Measurements from ENCODE around the gene MX1. TPM values are rescaled to one million over a fixed set of nuclear protein-coding genes. Genes with fewer than 3 reads are reported as not detected.

MX1 gene
- total and polyA plus RNA-seq, 2 of the 13 experiments (the other 11 are each of a cell fraction or from before 2014, with no cell fraction given), result 2.6 to 5.8 TPM

- WGBS (ENCODE audit: low lambda C conversion rate), result 96% methylated on average over 14 of the region's 14 CpGs
- no TSS peak for BruUV-seq (replicated peaks)
- Histone ChIP-seq H3K9me3 (ENCODE audit: low read length) (no peaks in the 10 kb centered on the region), H3K9ac (ENCODE audit: insufficient read depth, low read depth, low read length) (no peak overlapping the region), H3K27me3 (ENCODE audit: control insufficient read depth in 1 of 2, insufficient read depth in 2 of 2, low read length in 2 of 2) (no peaks in the 10 kb centered on the region), H3K4me2 (ENCODE audit: low read depth, low read length) (no peak overlapping the region), H2AFZ (ENCODE audit: low read length) (no peak overlapping the region), H3K36me3 (replicated peaks in 1 of 2; ENCODE audit: control insufficient read depth in 1 of 2, insufficient read depth in 2 of 2, low read length in 2 of 2) (peaks cover 4 to 5% of the 10 kb centered on the region in 2 experiments; a peak in 2 of 5 replicates), H3K79me2 (ENCODE audit: insufficient read depth, low read length) (no peaks in the 10 kb centered on the region), H4K20me1 (ENCODE audit: insufficient read depth, low read length) (no peaks in the 10 kb centered on the region), H3K4me3 (replicated peaks in 1 of 3; ENCODE audit: insufficient read depth in 1 of 3, low read depth in 2 of 3, low read length in 3 of 3) (no peak overlapping the region), H3K4me1 (ENCODE audit: insufficient read depth, low read length) (no peaks in the 10 kb centered on the region), H3K27ac (ENCODE audit: extremely low read length, insufficient read depth, low read length) (no peak overlapping the region)
- intact Hi-C loops (cut with micrococcal nuclease; ENCODE audit: unreplicated experiment), result no loop called here
- DNase-seq (ENCODE audit: low spot score), result no peak
- CTCF ChIA-PET (ENCODE audit: low intra/inter-chr PET ratio, low total read pairs), result no interaction called here
- in situ Hi-C loops (cut with HindIII; ENCODE audit: extremely low pct_ligation_motif_present, low pct_unique_long_range_greater_than_20kb), result no loop called here
- POLR2A ChIA-PET, result no interaction called here
- FAIRE-seq, result no peak
- no peak for ATAC-seq
- TF ChIP-seq ESRRA (CRISPR knock-in tag; IDR thresholded peaks at IDR 0.05; ENCODE audit: low read depth), result no peak
- TF ChIP-seq ZNF598 (CRISPR knock-in tag; IDR thresholded peaks at IDR 0.05; ENCODE audit: borderline replicate concordance), result no peak
- no peak for TF ChIP-seq ZNF776 (CRISPR knock-in tag; IDR thresholded peaks at IDR 0.05)
- no peak for TF ChIP-seq ZNF318 (CRISPR knock-in tag; IDR thresholded peaks at IDR 0.05)
- TF ChIP-seq SP4 (CRISPR knock-in tag; IDR thresholded peaks at IDR 0.05), result no peak
- TF ChIP-seq NR2F1 (CRISPR knock-in tag; IDR thresholded peaks at IDR 0.05), result no peak
- no peak for TF ChIP-seq USF2 (IDR thresholded peaks at IDR 0.05; ENCODE audit: low read depth, low read length)
- TF ChIP-seq USF2 (CRISPR knock-in tag; IDR thresholded peaks at IDR 0.05; ENCODE audit: borderline replicate concordance), result no peak
- no peak for TF ChIP-seq ZNF253 (CRISPR knock-in tag; IDR thresholded peaks at IDR 0.05; ENCODE audit: borderline replicate concordance)
- TF ChIP-seq, protein P1, sequence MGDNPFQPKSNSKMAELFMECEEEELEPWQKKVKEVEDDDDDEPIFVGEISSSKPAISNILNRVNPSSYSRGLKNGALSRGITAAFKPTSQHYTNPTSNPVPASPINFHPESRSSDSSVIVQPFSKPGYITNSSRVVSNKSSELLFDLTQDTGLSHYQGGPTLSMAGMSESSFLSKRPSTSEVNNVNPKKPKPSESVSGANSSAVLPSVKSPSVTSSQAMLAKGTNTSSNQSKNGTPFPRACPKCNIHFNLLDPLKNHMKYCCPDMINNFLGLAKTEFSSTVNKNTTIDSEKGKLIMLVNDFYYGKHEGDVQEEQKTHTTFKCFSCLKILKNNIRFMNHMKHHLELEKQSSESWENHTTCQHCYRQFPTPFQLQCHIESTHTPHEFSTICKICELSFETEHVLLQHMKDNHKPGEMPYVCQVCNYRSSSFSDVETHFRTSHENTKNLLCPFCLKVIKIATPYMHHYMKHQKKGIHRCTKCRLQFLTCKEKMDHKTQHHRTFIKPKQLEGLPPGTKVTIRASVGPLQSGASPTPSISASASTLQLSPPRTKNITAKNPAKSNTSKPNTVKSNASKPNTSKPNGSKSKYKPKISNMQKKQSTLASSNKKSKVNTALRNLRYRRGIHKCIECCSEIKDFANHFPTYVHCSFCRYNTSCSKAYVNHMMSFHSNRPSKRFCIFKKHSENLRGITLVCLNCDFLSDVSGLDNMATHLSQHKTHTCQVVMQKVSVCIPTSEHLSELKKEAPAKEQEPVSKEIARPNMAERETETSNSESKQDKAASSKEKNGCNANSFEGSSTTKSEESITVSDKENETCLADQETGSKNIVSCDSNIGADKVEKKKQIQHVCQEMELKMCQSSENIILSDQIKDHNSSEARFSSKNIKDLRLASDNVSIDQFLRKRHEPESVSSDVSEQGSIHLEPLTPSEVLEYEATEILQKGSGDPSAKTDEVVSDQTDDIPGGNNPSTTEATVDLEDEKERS (CRISPR knock-in tag; IDR thresholded peaks at IDR 0.05), result no peak
- no peak for TF ChIP-seq RBAK (CRISPR knock-in tag; IDR thresholded peaks at IDR 0.05)
Measured at GRCh38 chr21:41388259-41388658, 37.8 kb upstream of the MX1 start.

Data from HepG2 (cell line).